ENCODE data around the gene C6orf89. TPM values are rescaled to one million over a fixed set of nuclear protein-coding genes. Genes with fewer than 3 reads are reported as not detected.

The C6orf89 gene
- total and polyA plus RNA-seq, 4 donors = 42.6 to 69.5 (median 50.4) TPM

- Histone ChIP-seq H3K4me3 (ENCODE audit: low read depth, low read length) (no peak overlapping the region), H3K27ac (ENCODE audit: low read depth, low read length) (no peak overlapping the region), H3K4me1 (ENCODE audit: control insufficient read depth, insufficient read depth, low read length) (peaks cover 56% of the 10 kb centered on the region), H3K27me3 (ENCODE audit: control insufficient read depth, insufficient read depth, low read length) (peaks cover 15% of the 10 kb centered on the region), H3K36me3 (ENCODE audit: control insufficient read depth, insufficient read depth, low read length) (no peaks in the 10 kb centered on the region), H3K9me3 (ENCODE audit: control insufficient read depth, insufficient read depth, low read length) (no peaks in the 10 kb centered on the region)
- WGBS (ENCODE audit: insufficient coverage) = 71% methylated on average over 1 of the region's 2 CpGs
- no peak for DNase-seq (ENCODE audit: low read depth in 4 of 6, low spot score in 6 of 6)
These were observed 44.0 kb upstream of the C6orf89 start for GRCh38 chr6:36841756-36842155.

GRCh38 chr6:36843170-36843569 is 42.6 kb upstream of the C6orf89 start:
- Histone ChIP-seq H3K27me3 (ENCODE audit: control insufficient read depth, insufficient read depth, low read length) (peaks cover 15% of the 10 kb centered on the region), H3K4me1 (ENCODE audit: control insufficient read depth, insufficient read depth, low read length) (peaks cover 48% of the 10 kb centered on the region), H3K27ac (ENCODE audit: low read depth, low read length) (no peak overlapping the region), H3K9me3 (ENCODE audit: control insufficient read depth, insufficient read depth, low read length) (no peaks in the 10 kb centered on the region), H3K36me3 (ENCODE audit: control insufficient read depth, insufficient read depth, low read length) (no peaks in the 10 kb centered on the region), H3K4me3 (ENCODE audit: low read depth, low read length) (no peak overlapping the region)
- DNase-seq (ENCODE audit: low read depth in 4 of 6, low spot score in 6 of 6) = no peak
- WGBS (ENCODE audit: insufficient coverage) = 87% methylated on average over 4 of the region's 4 CpGs

- no peak overlapping the region for H3K27ac ChIP-seq (ENCODE audit: low read depth, low read length)
- WGBS (ENCODE audit: insufficient coverage) = 60% methylated on average over 9 of the region's 19 CpGs
- H3K9me3 ChIP-seq (ENCODE audit: control insufficient read depth, insufficient read depth, low read length) = no peaks in the 10 kb centered on the region
- H3K4me3 ChIP-seq (ENCODE audit: low read depth, low read length) = no peak overlapping the region
- no peak for DNase-seq (ENCODE audit: low read depth in 4 of 6, low spot score in 6 of 6)
- H3K36me3 ChIP-seq (ENCODE audit: control insufficient read depth, insufficient read depth, low read length) = no peaks in the 10 kb centered on the region
- H3K27me3 ChIP-seq (ENCODE audit: control insufficient read depth, insufficient read depth, low read length) = peaks cover 6% of the 10 kb centered on the region
- H3K4me1 ChIP-seq (ENCODE audit: control insufficient read depth, insufficient read depth, low read length) = peaks cover 47% of the 10 kb centered on the region
These were observed 41.3 kb upstream of the C6orf89 start for GRCh38 chr6:36844232-36845170.

GRCh38 chr6:36845233-36845632 is 40.5 kb upstream of the C6orf89 start:
- H3K36me3 ChIP-seq (ENCODE audit: control insufficient read depth, insufficient read depth, low read length) = no peaks in the 10 kb centered on the region
- peaks cover 48% of the 10 kb centered on the region for H3K4me1 ChIP-seq (ENCODE audit: control insufficient read depth, insufficient read depth, low read length)
- DNase-seq (ENCODE audit: low read depth in 4 of 6, low spot score in 6 of 6) = no peak
- H3K4me3 ChIP-seq (ENCODE audit: low read depth, low read length) = no peak overlapping the region
- peaks cover 4% of the 10 kb centered on the region for H3K27me3 ChIP-seq (ENCODE audit: control insufficient read depth, insufficient read depth, low read length)
- no peaks in the 10 kb centered on the region for H3K9me3 ChIP-seq (ENCODE audit: control insufficient read depth, insufficient read depth, low read length)
- 78% methylated on average over 4 of the region's 4 CpGs for WGBS (ENCODE audit: insufficient coverage)
- H3K27ac ChIP-seq (ENCODE audit: low read depth, low read length) = no peak overlapping the region

GRCh38 chr6:36847152-36847551 is 38.6 kb upstream of the C6orf89 start:
- Histone ChIP-seq H3K4me1 (ENCODE audit: control insufficient read depth, insufficient read depth, low read length) (peaks cover 43% of the 10 kb centered on the region), H3K27me3 (ENCODE audit: control insufficient read depth, insufficient read depth, low read length) (no peaks in the 10 kb centered on the region), H3K36me3 (ENCODE audit: control insufficient read depth, insufficient read depth, low read length) (no peaks in the 10 kb centered on the region), H3K27ac (ENCODE audit: low read depth, low read length) (no peak overlapping the region), H3K4me3 (ENCODE audit: low read depth, low read length) (no peak overlapping the region), H3K9me3 (ENCODE audit: control insufficient read depth, insufficient read depth, low read length) (no peaks in the 10 kb centered on the region)
- DNase-seq (ENCODE audit: low read depth in 4 of 6, low spot score in 6 of 6) = no peak
- WGBS (ENCODE audit: insufficient coverage) = 88% methylated on average over 1 of the region's 4 CpGs

- H3K4me1 ChIP-seq (ENCODE audit: control insufficient read depth, insufficient read depth, low read length) = peaks cover 43% of the 10 kb centered on the region
- no peak overlapping the region for H3K27ac ChIP-seq (ENCODE audit: low read depth, low read length)
- peaks cover 3% of the 10 kb centered on the region for H3K36me3 ChIP-seq (ENCODE audit: control insufficient read depth, insufficient read depth, low read length)
- no peaks in the 10 kb centered on the region for H3K27me3 ChIP-seq (ENCODE audit: control insufficient read depth, insufficient read depth, low read length)
- no peak for DNase-seq (ENCODE audit: low read depth in 4 of 6, low spot score in 6 of 6)
- no peaks in the 10 kb centered on the region for H3K9me3 ChIP-seq (ENCODE audit: control insufficient read depth, insufficient read depth, low read length)
- H3K4me3 ChIP-seq (ENCODE audit: low read depth, low read length) = no peak overlapping the region
- WGBS (ENCODE audit: insufficient coverage) = 100% methylated on average over 5 of the region's 6 CpGs
These were observed 37.8 kb upstream of the C6orf89 start for GRCh38 chr6:36847991-36848390.

GRCh38 chr6:36848658-36849441 is 36.9 kb upstream of the C6orf89 start:
- WGBS (ENCODE audit: insufficient coverage) = 25% methylated on average over 15 of the region's 26 CpGs
- Histone ChIP-seq H3K4me3 (ENCODE audit: low read depth, low read length) (no peak overlapping the region), H3K36me3 (ENCODE audit: control insufficient read depth, insufficient read depth, low read length) (peaks cover 3% of the 10 kb centered on the region), H3K9me3 (ENCODE audit: control insufficient read depth, insufficient read depth, low read length) (no peaks in the 10 kb centered on the region), H3K27ac (ENCODE audit: low read depth, low read length) (no peak overlapping the region), H3K27me3 (ENCODE audit: control insufficient read depth, insufficient read depth, low read length) (no peaks in the 10 kb centered on the region), H3K4me1 (ENCODE audit: control insufficient read depth, insufficient read depth, low read length) (peaks cover 38% of the 10 kb centered on the region)
- peak in 1 of 6 donors; percentile 69 for DNase-seq (ENCODE audit: low read depth in 4 of 6, low spot score in 6 of 6)

- Histone ChIP-seq H3K27me3 (ENCODE audit: control insufficient read depth, insufficient read depth, low read length) (no peaks in the 10 kb centered on the region), H3K4me3 (ENCODE audit: low read depth, low read length) (no peak overlapping the region), H3K4me1 (ENCODE audit: control insufficient read depth, insufficient read depth, low read length) (peaks cover 29% of the 10 kb centered on the region), H3K36me3 (ENCODE audit: control insufficient read depth, insufficient read depth, low read length) (peaks cover 3% of the 10 kb centered on the region), H3K27ac (ENCODE audit: low read depth, low read length) (peak overlapping the region; percentile 35), H3K9me3 (ENCODE audit: control insufficient read depth, insufficient read depth, low read length) (no peaks in the 10 kb centered on the region)
- DNase-seq (ENCODE audit: low read depth in 4 of 6, low spot score in 6 of 6) = peak in 1 of 6 donors; percentile 65
- 84% methylated on average over 3 of the region's 9 CpGs for WGBS (ENCODE audit: insufficient coverage)
These were observed 35.7 kb upstream of the C6orf89 start for GRCh38 chr6:36850021-36850420.

- Histone ChIP-seq H3K4me3 (ENCODE audit: low read depth, low read length) (no peak overlapping the region), H3K27me3 (ENCODE audit: control insufficient read depth, insufficient read depth, low read length) (no peaks in the 10 kb centered on the region), H3K36me3 (ENCODE audit: control insufficient read depth, insufficient read depth, low read length) (peaks cover 12% of the 10 kb centered on the region), H3K9me3 (ENCODE audit: control insufficient read depth, insufficient read depth, low read length) (no peaks in the 10 kb centered on the region), H3K4me1 (ENCODE audit: control insufficient read depth, insufficient read depth, low read length) (peaks cover 24% of the 10 kb centered on the region), H3K27ac (ENCODE audit: low read depth, low read length) (no peak overlapping the region)
- DNase-seq (ENCODE audit: low read depth in 4 of 6, low spot score in 6 of 6) = peak in 4 of 6 donors; percentile 82 to 96 (median 90)
- 25% methylated on average over 2 of the region's 3 CpGs for WGBS (ENCODE audit: insufficient coverage)
These were observed 34.6 kb upstream of the C6orf89 start for GRCh38 chr6:36851149-36851614.
